Erythroblast (primary cell): ENCODE data around the gene EIF5A2.

Experiments
- DNase-seq, 2 experiments: peaks; one replicate each; lab custom pipeline; 2025; lab: John Stamatoyannopoulos, UW
- GATA1 ChIP-seq: IDR thresholded peaks from 2 replicates; pipeline ENCODE4 v1.6.1; 2011; ENCODE audit warnings: low read depth, mild to moderate bottlenecking, control low read depth, low read length, moderate library complexity
- POLR2A ChIP-seq: IDR thresholded peaks from 2 replicates; pipeline ENCODE4 v1.6.1; 2011; ENCODE audit warnings: mild to moderate bottlenecking, low read length

EIF5A2 gene

GRCh38 chr3:170848292-170848917 lies 60.0 kb downstream of the EIF5A2 start:
- TF ChIP-seq POLR2A (no peak), GATA1 (no peak)
- peak; percentile 9 to 32 for DNase-seq

DNA sequence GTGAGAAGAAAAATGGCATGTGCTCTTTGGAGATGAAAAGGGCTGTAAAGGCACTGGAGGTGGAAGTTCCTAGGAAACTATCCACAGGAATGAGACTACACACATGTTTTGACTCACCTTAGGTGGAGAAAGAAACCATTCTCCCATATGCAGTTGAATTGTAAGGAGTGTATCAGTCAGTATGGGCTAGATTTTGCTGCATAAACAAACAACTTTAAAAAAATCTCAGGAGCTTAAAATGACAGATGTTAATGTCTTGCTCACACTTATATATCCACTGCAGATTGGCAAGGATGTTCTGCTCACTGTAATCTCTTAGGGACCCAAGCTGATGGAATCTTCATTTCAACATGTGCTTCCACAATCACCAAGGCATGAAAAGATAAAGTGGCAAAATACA lies 64.1 kb downstream of the EIF5A2 start:
- DNase-seq = no peak
- no peak for TF ChIP-seq GATA1
- TF ChIP-seq POLR2A = no peak

DNA sequence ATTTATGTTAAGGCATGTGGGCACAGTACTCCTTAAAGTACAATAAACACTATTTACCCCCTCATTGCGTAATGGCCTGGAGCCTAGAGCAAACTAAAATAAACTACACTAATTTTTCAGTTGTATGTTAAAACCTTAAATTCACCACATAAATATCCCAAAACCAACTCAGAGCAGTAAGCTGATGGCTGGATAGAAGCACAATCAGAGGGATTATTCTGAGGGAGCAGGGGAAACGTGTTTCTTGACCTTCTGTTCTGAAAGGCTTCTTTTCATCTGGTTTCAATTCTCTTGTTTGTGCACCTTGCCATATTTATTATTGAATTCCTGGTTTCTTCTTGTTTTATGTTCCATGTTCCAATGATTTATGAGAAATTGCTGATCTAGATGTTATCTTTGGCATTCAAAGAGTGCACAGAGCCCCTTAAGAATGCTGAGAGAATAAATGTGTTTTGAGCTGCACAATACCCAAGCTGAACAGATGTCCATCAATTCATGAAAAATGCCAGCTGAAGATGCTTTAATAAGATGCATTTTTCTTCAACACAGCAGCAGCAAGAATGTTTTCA lies 68.1 kb downstream of the EIF5A2 start:
- DNase-seq = no peak
- TF ChIP-seq GATA1 (no peak), POLR2A (no peak)

- no peak for DNase-seq
- TF ChIP-seq POLR2A = no peak
- TF ChIP-seq GATA1 = no peak
These were observed 68.8 kb downstream of the EIF5A2 start for GRCh38 chr3:170839518-170840100.
